Activated CD8-positive, alpha-beta memory T cell treated with anti-CD3 and anti-CD28 coated beads, Interleukin-2, amount 10 ng/mL, durations not matched to agents 7 days and 5 days (primary cell): Measurements from ENCODE around the gene PIK3C2A. TPM values are rescaled to one million over a fixed set of nuclear protein-coding genes. Genes with fewer than 3 reads are reported as not detected.
"Not testable (repeated sequence)": the region's sequence is repeated elsewhere in the genome, so short reads cannot be mapped to it uniquely, and the experiment has no call there.

Experiments used
- ATAC-seq: fragments of 150-1000 bp; cut with Tn5 transposase; one replicate; pipeline ENCODE4 v1.10.0; 2021; ENCODE audit warnings: moderate library complexity
- CTCF ChIA-PET: fragments of 350-600 bp; sonication (Branson Sonifier 250); formaldehyde crosslinking; loops from one replicate; lab custom pipeline; 2021; ENCODE audit warnings: antibody characterized with exemption; lab: Charles Lee
- DNase-seq: peaks from one replicate; pipeline ENCODE4 v3.0.0-alpha.2; 2020
- H3K27ac Mint-ChIP-seq: one replicate; pipeline ENCODE4 v1.8.0; 2021; ENCODE audit warnings: mild to moderate bottlenecking, mixed read lengths
- H3K27me3 Mint-ChIP-seq: one replicate; pipeline ENCODE4 v1.8.0; 2021; ENCODE audit warnings: mixed read lengths
- H3K36me3 Mint-ChIP-seq: one replicate; pipeline ENCODE4 v1.8.0; 2021; ENCODE audit warnings: mild to moderate bottlenecking, mixed read lengths
- H3K4me1 Mint-ChIP-seq: one replicate; pipeline ENCODE4 v1.8.0; 2021; ENCODE audit warnings: mixed read lengths
- H3K4me3 Mint-ChIP-seq: one replicate; pipeline ENCODE4 v1.8.0; 2021; ENCODE audit warnings: mild to moderate bottlenecking, moderate library complexity, mixed read lengths
- H3K9me3 Mint-ChIP-seq: one replicate; pipeline ENCODE4 v1.8.0; 2022; ENCODE audit warnings: low read depth, mixed read lengths
- total RNA-seq, 2 experiments: library from RNA; stranded (reverse); gene quantifications; one replicate each; pipeline ENCODE4 v1.2.3, GENCODE V29; 2021

PIK3C2A gene
- total RNA-seq, 2 experiments from 2014 or later: 26.5 to 27.7 TPM

GRCh38 chr11:17230867-17231851 is 23.4 kb upstream of the PIK3C2A start:
- CTCF ChIA-PET: interaction anchor here (0.9 to 1.9 kb wide), 19 partner anchors 7 to 298 kb away, joined by 3 to 12 read pairs (median 5); partner anchors contain the start of genes NUCB2 and PIK3C2A
- peaks cover 14% of the 10 kb centered on the region for H3K4me1 Mint-ChIP-seq
- H3K9me3 Mint-ChIP-seq: no peaks in the 10 kb centered on the region
- peak overlapping the region; percentile 28 for H3K27ac Mint-ChIP-seq
- peak; percentile 82 for ATAC-seq
- peaks cover 11% of the 10 kb centered on the region for H3K27me3 Mint-ChIP-seq
- H3K4me3 Mint-ChIP-seq: no peak overlapping the region
- H3K36me3 Mint-ChIP-seq: no peaks in the 10 kb centered on the region
- peak; percentile 63 for DNase-seq

GRCh38 chr11:17229481-17230152 is 21.8 kb upstream of the PIK3C2A start:
- no peaks in the 10 kb centered on the region for H3K36me3 Mint-ChIP-seq
- H3K9me3 Mint-ChIP-seq: no peaks in the 10 kb centered on the region
- peaks cover 8% of the 10 kb centered on the region for H3K27me3 Mint-ChIP-seq

GRCh38 chr11:17228186-17228925 is 20.6 kb upstream of the PIK3C2A start:
- peaks cover 14% of the 10 kb centered on the region for H3K4me1 Mint-ChIP-seq
- H3K27me3 Mint-ChIP-seq, H3K27ac Mint-ChIP-seq, DNase-seq, H3K4me3 Mint-ChIP-seq, H3K9me3 Mint-ChIP-seq, H3K36me3 Mint-ChIP-seq, ATAC-seq, CTCF ChIA-PET: not testable (repeated sequence)

More at GRCh38 chr11:17229481-17230152, 21.8 kb upstream of the PIK3C2A start:
- Mint-ChIP-seq H3K4me1 (peaks cover 14% of the 10 kb centered on the region), H3K27ac (no peak overlapping the region), H3K4me3 (peak overlapping the region; percentile 58)
- CTCF ChIA-PET: interaction anchor here (0.8 to 1.9 kb wide), 28 partner anchors 9 to 300 kb away, joined by 3 to 12 read pairs (median 4); partner anchors contain the start of genes KCNJ11, NUCB2 and PIK3C2A
- ATAC-seq: no peak
- no peak for DNase-seq

- H3K36me3 Mint-ChIP-seq: no peaks in the 10 kb centered on the region
- no peaks in the 10 kb centered on the region for H3K9me3 Mint-ChIP-seq
- peaks cover 3% of the 10 kb centered on the region for H3K27me3 Mint-ChIP-seq
- no peak for DNase-seq
- no peak overlapping the region for H3K4me3 Mint-ChIP-seq
- no peak for ATAC-seq
- CTCF ChIA-PET: no interaction called here
- H3K27ac Mint-ChIP-seq: no peak overlapping the region
- no peaks in the 10 kb centered on the region for H3K4me1 Mint-ChIP-seq
These were observed 16.9 kb upstream of the PIK3C2A start for GRCh38 chr11:17224727-17225126.

- no peak for ATAC-seq
- CTCF ChIA-PET: interaction anchor here (0.9 to 2.5 kb wide), 2 partner anchors 10 to 162 kb away, joined by 3 to 7 read pairs; no protein-coding TSS in a partner anchor
- no peak overlapping the region for H3K27ac Mint-ChIP-seq
- H3K27me3 Mint-ChIP-seq: peaks cover 3% of the 10 kb centered on the region
- H3K36me3 Mint-ChIP-seq: no peaks in the 10 kb centered on the region
- H3K4me3 Mint-ChIP-seq: no peak overlapping the region
- no peak for DNase-seq
- H3K4me1 Mint-ChIP-seq: no peaks in the 10 kb centered on the region
- H3K9me3 Mint-ChIP-seq: no peaks in the 10 kb centered on the region
These were observed 14.2 kb upstream of the PIK3C2A start for GRCh38 chr11:17221968-17222367.

- Mint-ChIP-seq H3K9me3 (no peaks in the 10 kb centered on the region), H3K27me3 (peaks cover 10% of the 10 kb centered on the region), H3K4me3 (no peak overlapping the region), H3K27ac (no peak overlapping the region), H3K36me3 (peaks cover 2% of the 10 kb centered on the region), H3K4me1 (no peaks in the 10 kb centered on the region)
- CTCF ChIA-PET: interaction anchor here (1.3 to 1.6 kb wide), 2 partner anchors 11 to 165 kb away, joined by 3 to 4 read pairs; no protein-coding TSS in a partner anchor
- no peak for DNase-seq
- ATAC-seq: no peak
These were observed 11.2 kb upstream of the PIK3C2A start for GRCh38 chr11:17219016-17219415.

- ATAC-seq (no peak), DNase-seq (no peak)
- Mint-ChIP-seq H3K4me1 (no peaks in the 10 kb centered on the region), H3K9me3 (no peaks in the 10 kb centered on the region), H3K27me3 (peaks cover 10% of the 10 kb centered on the region), H3K27ac (no peak overlapping the region), H3K36me3 (peaks cover 2% of the 10 kb centered on the region), H3K4me3 (no peak overlapping the region)
- CTCF ChIA-PET: interaction anchor here (1.6 kb wide), 1 partner anchor 166 kb away, joined by 4 read pairs; no protein-coding TSS in a partner anchor
These were observed 10.6 kb upstream of the PIK3C2A start for GRCh38 chr11:17218403-17218802.

- ATAC-seq (no peak), DNase-seq (no peak)
- Mint-ChIP-seq H3K27me3 (peaks cover 10% of the 10 kb centered on the region), H3K9me3 (no peaks in the 10 kb centered on the region), H3K36me3 (peaks cover 2% of the 10 kb centered on the region), H3K4me1 (no peaks in the 10 kb centered on the region), H3K27ac (no peak overlapping the region), H3K4me3 (no peak overlapping the region)
- CTCF ChIA-PET: interaction anchor here (1.8 kb wide), 1 partner anchor 13 kb away, joined by 7 read pairs; no protein-coding TSS in a partner anchor
These were observed 9.6 kb upstream of the PIK3C2A start for GRCh38 chr11:17217401-17217800.

GRCh38 chr11:17214338-17214737 is 6.6 kb upstream of the PIK3C2A start:
- H3K36me3 Mint-ChIP-seq: peaks cover 2% of the 10 kb centered on the region
- DNase-seq: no peak
- peaks cover 10% of the 10 kb centered on the region for H3K27me3 Mint-ChIP-seq
- no peak overlapping the region for H3K4me3 Mint-ChIP-seq
- H3K9me3 Mint-ChIP-seq: no peaks in the 10 kb centered on the region
- CTCF ChIA-PET: no interaction called here
- no peak for ATAC-seq
- peaks cover 5% of the 10 kb centered on the region for H3K4me1 Mint-ChIP-seq
- H3K27ac Mint-ChIP-seq: no peak overlapping the region

- DNase-seq (no peak), ATAC-seq (no peak)
- Mint-ChIP-seq H3K9me3 (no peaks in the 10 kb centered on the region), H3K4me3 (no peak overlapping the region), H3K36me3 (peaks cover 4% of the 10 kb centered on the region), H3K27ac (no peak overlapping the region), H3K4me1 (peaks cover 25% of the 10 kb centered on the region), H3K27me3 (peaks cover 6% of the 10 kb centered on the region)
- CTCF ChIA-PET: interaction anchor here (2.0 kb wide), 1 partner anchor 19 kb away, joined by 4 read pairs; no protein-coding TSS in a partner anchor
These were observed 3.5 kb upstream of the PIK3C2A start for GRCh38 chr11:17211286-17211685.

GRCh38 chr11:17209939-17210245 is 2.1 kb upstream of the PIK3C2A start:
- Mint-ChIP-seq H3K27me3 (no peaks in the 10 kb centered on the region), H3K27ac (no peak overlapping the region), H3K4me3 (no peak overlapping the region)

GRCh38 chr11:17208257-17208999 is 642 bp upstream of the PIK3C2A start:
- CTCF ChIA-PET: interaction anchor here (1.0 to 1.3 kb wide), 3 partner anchors 22 to 176 kb away, joined by 4 to 6 read pairs (median 4); no protein-coding TSS in a partner anchor
- Mint-ChIP-seq H3K9me3 (no peaks in the 10 kb centered on the region), H3K4me1 (peaks cover 25% of the 10 kb centered on the region), H3K4me3 (peak overlapping the region; percentile 97), H3K36me3 (peaks cover 5% of the 10 kb centered on the region), H3K27me3 (no peaks in the 10 kb centered on the region), H3K27ac (peak overlapping the region; percentile 96)
- ATAC-seq (peak; percentile 52), DNase-seq (peak; percentile 67)

More at GRCh38 chr11:17209939-17210245, 2.1 kb upstream of the PIK3C2A start:
- CTCF ChIA-PET: interaction anchor here (0.6 to 1.4 kb wide), 3 partner anchors 67 to 1083 kb away, joined by 3 to 5 read pairs (median 3); partner anchors contain the start of gene NUCB2
- no peak for DNase-seq
- Mint-ChIP-seq H3K9me3 (no peaks in the 10 kb centered on the region), H3K4me1 (peaks cover 25% of the 10 kb centered on the region), H3K36me3 (peaks cover 2% of the 10 kb centered on the region)
- ATAC-seq: no peak
